ENCODE data around the gene ITGAX. TPM values are rescaled to one million over a fixed set of nuclear protein-coding genes. Genes with fewer than 3 reads are reported as not detected.
A peak's percentile ranks its signal among the peaks of the same experiment; 100 is the strongest.

Gene ITGAX
- total and polyA plus RNA-seq, 10 of the 15 experiments (the other 5 are each of a cell fraction or from before 2014, with no cell fraction given), result 1.6 to 37.9 (median 17.9) TPM

DNA sequence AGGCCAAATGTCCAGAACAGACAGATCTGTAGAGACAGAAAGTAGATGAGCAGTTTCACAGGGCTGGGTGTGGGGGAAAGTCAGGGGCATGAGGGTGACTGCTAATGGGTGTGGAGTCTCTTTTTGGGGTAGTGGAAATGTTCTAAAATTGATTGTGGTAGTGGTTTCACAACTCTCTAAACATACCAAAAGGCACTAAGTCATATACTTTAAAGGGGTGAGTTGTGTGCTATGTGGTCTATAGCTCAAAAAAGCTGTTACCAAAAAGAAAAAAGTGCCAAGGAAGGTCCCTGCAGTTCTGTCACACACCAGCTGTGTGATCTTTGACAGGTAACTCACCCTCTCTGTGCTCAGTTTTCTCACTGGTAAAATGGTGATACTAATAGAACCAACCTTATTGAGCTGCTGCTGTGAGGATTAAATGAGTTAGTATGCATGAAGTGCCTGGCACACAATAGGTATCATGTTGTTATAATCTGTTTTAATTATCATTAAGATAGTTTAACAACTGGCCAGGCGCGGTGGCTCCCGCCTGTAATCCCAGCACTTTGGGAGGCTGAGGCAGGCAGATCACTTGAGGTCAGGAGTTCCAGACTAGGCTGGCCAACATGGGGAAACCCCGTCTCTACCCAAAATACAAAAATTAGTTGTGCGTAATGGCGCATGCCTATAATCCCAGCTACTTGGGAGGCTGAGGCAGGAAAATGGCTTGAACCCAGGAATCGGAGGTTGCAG lies 10.3 kb downstream of the ITGAX start:
- ATAC-seq (peak; percentile 95), DNase-seq (ENCODE audit: low read depth, low spot score) (no peak), FAIRE-seq (peak; percentile 52)
- H2AFZ ChIP-seq (ENCODE audit: control insufficient read depth, low read depth, low read length), result no peak overlapping the region
- no peaks in the 10 kb centered on the region for H3K9me3 ChIP-seq (replicated peaks; ENCODE audit: control insufficient read depth, insufficient read depth, low read length)
- no peak overlapping the region for H3K4me2 ChIP-seq (ENCODE audit: control insufficient read depth, insufficient read depth)
- ChIA-PET CTCF (interaction anchor here (0.7 to 1.6 kb wide), 4 partner anchors 17 to 181 kb away, joined by 3 to 7 read pairs (median 4); no protein-coding TSS in a partner anchor), POLR2A (interaction anchor here (0.5 to 1.5 kb wide), 4 partner anchors 20 to 248 kb away, joined by 3 to 5 read pairs (median 4); partner anchors contain the start of gene KAT8), SMC1A (ENCODE audit: uncharacterized antibody, unreplicated experiment) (interaction anchor here (1.0 to 2.0 kb wide), 6 partner anchors 10 to 73 kb away, joined by 3 to 7 read pairs (median 3); partner anchors contain the start of gene ITGAX), RAD21 (ENCODE audit: unreplicated experiment) (interaction anchor here (0.9 to 2.4 kb wide), 5 partner anchors 10 to 32 kb away, joined by 3 to 11 read pairs (median 4); partner anchors contain the start of gene ITGAX)
- 85% methylated on average over 7 of the region's 7 CpGs for WGBS (ENCODE audit: insufficient coverage, insufficient replicate concordance, low lambda C conversion rate, missing lambda C conversion rate)
- H3K27me3 ChIP-seq (replicated peaks in 1 of 2; ENCODE audit: control insufficient read depth in 2 of 2, insufficient read depth in 2 of 2, low read length in 1 of 2), result no peaks in the 10 kb centered on the region
- peaks cover 6% of the 10 kb centered on the region for H3K4me1 ChIP-seq (ENCODE audit: control insufficient read depth, insufficient read depth, low read length)
- H4K20me1 ChIP-seq (ENCODE audit: control insufficient read depth, insufficient read depth), result no peaks in the 10 kb centered on the region
- intact Hi-C loops (cut with micrococcal nuclease; ENCODE audit: unreplicated experiment), result no loop called here
- no TSS peak for BruUV-seq (replicated peaks)
- no peak overlapping the region for H3K9ac ChIP-seq (ENCODE audit: control insufficient read depth, insufficient read depth, low read length)
- H3K4me3 ChIP-seq, result no peak overlapping the region
- H3K36me3 ChIP-seq (ENCODE audit: control insufficient read depth in 2 of 2, insufficient read depth in 2 of 2, low read length in 1 of 2), result no peaks in the 10 kb centered on the region
- H3K27ac ChIP-seq (ENCODE audit: control insufficient read depth, insufficient read depth), result no peak overlapping the region
- in situ Hi-C loops (cut with MboI), result no loop called here
- H3K79me2 ChIP-seq (ENCODE audit: control insufficient read depth, insufficient read depth, low read length), result no peaks in the 10 kb centered on the region
- TF ChIP-seq ESRRA (IDR thresholded peaks at IDR 0.05; ENCODE audit: low read length), result 0 out of 2 replicates have a peak, but pooled peaks have one; percentile 29
- peak; percentile 51 to 60; a peak in 3 of 4 replicates for TF ChIP-seq IKZF2 (IDR thresholded peaks at IDR 0.05)
- TF ChIP-seq NFIC (IDR thresholded peaks at IDR 0.05; ENCODE audit: low read depth, low read length), result peak; percentile 45; the same call in 1 of the 2 replicates
- TF ChIP-seq, protein P1, sequence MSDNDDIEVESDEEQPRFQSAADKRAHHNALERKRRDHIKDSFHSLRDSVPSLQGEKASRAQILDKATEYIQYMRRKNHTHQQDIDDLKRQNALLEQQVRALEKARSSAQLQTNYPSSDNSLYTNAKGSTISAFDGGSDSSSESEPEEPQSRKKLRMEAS (IDR thresholded peaks at IDR 0.05; ENCODE audit: low read depth, low read length), result no peak
- TF ChIP-seq ZNF217 (IDR thresholded peaks at IDR 0.05), result peak; percentile 85
- TF ChIP-seq FOXM1 (IDR thresholded peaks at IDR 0.05; ENCODE audit: low read depth, low read length), result no peak; the same call in 1 of the 2 replicates
- TF ChIP-seq RCOR1 (conservative IDR thresholded peaks at IDR 0.05; ENCODE audit: low read depth, low read length), result no peak
- TF ChIP-seq SMARCA5 (IDR thresholded peaks at IDR 0.05), result peak; percentile 98
- TF ChIP-seq MEF2A (IDR thresholded peaks at IDR 0.05; ENCODE audit: insufficient read depth, low read depth, low read length), result 0 out of 2 replicates have a peak, but pooled peaks have one; percentile 59
- TF ChIP-seq, protein P2, sequence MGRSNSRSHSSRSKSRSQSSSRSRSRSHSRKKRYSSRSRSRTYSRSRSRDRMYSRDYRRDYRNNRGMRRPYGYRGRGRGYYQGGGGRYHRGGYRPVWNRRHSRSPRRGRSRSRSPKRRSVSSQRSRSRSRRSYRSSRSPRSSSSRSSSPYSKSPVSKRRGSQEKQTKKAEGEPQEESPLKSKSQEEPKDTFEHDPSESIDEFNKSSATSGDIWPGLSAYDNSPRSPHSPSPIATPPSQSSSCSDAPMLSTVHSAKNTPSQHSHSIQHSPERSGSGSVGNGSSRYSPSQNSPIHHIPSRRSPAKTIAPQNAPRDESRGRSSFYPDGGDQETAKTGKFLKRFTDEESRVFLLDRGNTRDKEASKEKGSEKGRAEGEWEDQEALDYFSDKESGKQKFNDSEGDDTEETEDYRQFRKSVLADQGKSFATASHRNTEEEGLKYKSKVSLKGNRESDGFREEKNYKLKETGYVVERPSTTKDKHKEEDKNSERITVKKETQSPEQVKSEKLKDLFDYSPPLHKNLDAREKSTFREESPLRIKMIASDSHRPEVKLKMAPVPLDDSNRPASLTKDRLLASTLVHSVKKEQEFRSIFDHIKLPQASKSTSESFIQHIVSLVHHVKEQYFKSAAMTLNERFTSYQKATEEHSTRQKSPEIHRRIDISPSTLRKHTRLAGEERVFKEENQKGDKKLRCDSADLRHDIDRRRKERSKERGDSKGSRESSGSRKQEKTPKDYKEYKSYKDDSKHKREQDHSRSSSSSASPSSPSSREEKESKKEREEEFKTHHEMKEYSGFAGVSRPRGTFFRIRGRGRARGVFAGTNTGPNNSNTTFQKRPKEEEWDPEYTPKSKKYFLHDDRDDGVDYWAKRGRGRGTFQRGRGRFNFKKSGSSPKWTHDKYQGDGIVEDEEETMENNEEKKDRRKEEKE (IDR thresholded peaks at IDR 0.05), result no peak
- peak; percentile 38 to 44; a peak in 2 of 4 replicates for TF ChIP-seq BHLHE40 (IDR thresholded peaks at IDR 0.05; ENCODE audit: borderline replicate concordance in 1 of 2, low read depth in 2 of 2, low read length in 1 of 2)
- TF ChIP-seq RUNX3 (IDR thresholded peaks at IDR 0.05; ENCODE audit: low read length), result peak; percentile 81
- TF ChIP-seq RELA (IDR thresholded peaks at IDR 0.05; ENCODE audit: borderline replicate concordance, partially characterized antibody), result no peak
- 0 out of 4 replicates have a peak, but pooled peaks of 1 of the 2 experiments have one; percentile 38 for TF ChIP-seq EP300 (IDR thresholded peaks at IDR 0.05; ENCODE audit: borderline replicate concordance in 1 of 2, control insufficient read depth in 1 of 2, low read depth in 2 of 2, low read length in 2 of 2)
- peak; percentile 71 for TF ChIP-seq NR2F1 (conservative IDR thresholded peaks at IDR 0.05)
- TF ChIP-seq BRCA1 (IDR thresholded peaks at IDR 0.05; ENCODE audit: low read depth, low read length), result no peak
- TF ChIP-seq NFXL1 (IDR thresholded peaks at IDR 0.05; ENCODE audit: borderline replicate concordance), result peak; percentile 88; the same call in 1 of the 2 replicates
- TF ChIP-seq NR2C2 (IDR thresholded peaks at IDR 0.05; ENCODE audit: borderline replicate concordance, control insufficient read depth, insufficient read length, low read depth), result no peak
- 0 out of 2 replicates have a peak, but pooled peaks have one; percentile 19 for TF ChIP-seq DPF2 (IDR thresholded peaks at IDR 0.05)

Measured in GM12878 (cell line).